Heart left ventricle (tissue), 13 donors: ENCODE results near the gene ARHGAP26.

ENCODE experiments used
- POLR2A ChIP-seq, 2 donors: fragments of 450-650 bp; IDR thresholded peaks; one replicate each; pipeline ENCODE4 v1.6.1; 2017; ENCODE audit warnings: antibody characterized with exemption in 2 of 2, mild to moderate bottlenecking in 2 of 2, moderate library complexity in 2 of 2
- TF ChIP-seq, protein P1 (sequence below), 12 donors: fragments of 200-600 bp; sonication (generic) in 4 of 12; IDR thresholded peaks; one replicate each; pipeline versions ENCODE4 v1.5.0 to v1.8.0; 2018 to 2022; ENCODE audit warnings: antibody characterized with exemption in 12 of 12, mild to moderate bottlenecking in 5 of 12
- donor health status: ischemic (EF 13 %, LVEDD 7.1; RV severe dilation, severe dysfunction).
- donor health status: DM: no; HTN: yes; CAD: no.
- donor health status: DM: no; HTN: no; CAD: no.
- donor health status: ischemic (EF 25% LVEDD 6.9; RV normal size, moderate dysfunction).
- donor health status: ischemic (EF 25% LVEDD 5.7; RV mildly dilated, moderate dysfunction).
- donor health status: ischemic (EF 35%, LVEDD 5.7; RV mildly dilated, moderate dysfunction).
- donor health status: nonischemic (EF 11% LVEDD 7.7; RV severe dilation, severe dysfunction).
- donor health status: DM: yes; HTN: yes; CAD: no.
- donor health status: PGD.
- donor health status: ischemic (EF 29% LVEDD 5.4; RV normal size, mild dysfunction).
- donor health status: nonischemic (EF 23%, LVEDD 6.1; RV moderate dilation, normal function).

DNA sequence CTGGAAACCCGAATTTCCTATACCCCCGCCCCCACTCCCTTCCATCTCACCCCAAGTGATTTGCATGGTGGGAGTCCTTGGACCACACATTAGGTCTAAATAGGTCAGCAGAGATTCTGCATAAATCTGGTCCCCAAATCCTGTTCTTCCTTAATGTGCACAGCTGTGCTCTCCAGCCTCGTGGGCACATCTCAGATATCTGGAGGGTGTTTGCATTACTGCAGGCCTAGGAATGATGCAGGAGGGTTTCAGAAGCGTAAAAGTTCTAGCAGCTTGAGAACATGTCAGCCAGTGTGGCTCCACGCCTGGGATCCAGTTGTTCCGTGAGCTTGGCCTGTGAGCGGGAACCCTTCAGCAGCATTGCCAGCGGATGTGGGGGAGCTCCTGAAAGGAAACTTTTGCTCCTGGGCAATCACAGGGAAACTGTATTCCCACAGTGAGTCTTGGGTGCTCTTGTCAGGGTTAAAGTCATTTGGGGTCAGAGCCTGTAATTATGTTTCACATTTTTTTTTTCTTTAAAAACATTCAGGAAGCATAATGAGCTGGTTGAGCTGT, 12.9 kb downstream of the ARHGAP26 start:
- TF ChIP-seq, protein P1, sequence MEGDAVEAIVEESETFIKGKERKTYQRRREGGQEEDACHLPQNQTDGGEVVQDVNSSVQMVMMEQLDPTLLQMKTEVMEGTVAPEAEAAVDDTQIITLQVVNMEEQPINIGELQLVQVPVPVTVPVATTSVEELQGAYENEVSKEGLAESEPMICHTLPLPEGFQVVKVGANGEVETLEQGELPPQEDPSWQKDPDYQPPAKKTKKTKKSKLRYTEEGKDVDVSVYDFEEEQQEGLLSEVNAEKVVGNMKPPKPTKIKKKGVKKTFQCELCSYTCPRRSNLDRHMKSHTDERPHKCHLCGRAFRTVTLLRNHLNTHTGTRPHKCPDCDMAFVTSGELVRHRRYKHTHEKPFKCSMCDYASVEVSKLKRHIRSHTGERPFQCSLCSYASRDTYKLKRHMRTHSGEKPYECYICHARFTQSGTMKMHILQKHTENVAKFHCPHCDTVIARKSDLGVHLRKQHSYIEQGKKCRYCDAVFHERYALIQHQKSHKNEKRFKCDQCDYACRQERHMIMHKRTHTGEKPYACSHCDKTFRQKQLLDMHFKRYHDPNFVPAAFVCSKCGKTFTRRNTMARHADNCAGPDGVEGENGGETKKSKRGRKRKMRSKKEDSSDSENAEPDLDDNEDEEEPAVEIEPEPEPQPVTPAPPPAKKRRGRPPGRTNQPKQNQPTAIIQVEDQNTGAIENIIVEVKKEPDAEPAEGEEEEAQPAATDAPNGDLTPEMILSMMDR (IDR thresholded peaks at IDR 0.05), result no peak
- TF ChIP-seq POLR2A (IDR thresholded peaks at IDR 0.05), result no peak
